ENCODE results near the gene CES2. TPM values are rescaled to one million over a fixed set of nuclear protein-coding genes. Genes with fewer than 3 reads are reported as not detected.

The CES2 gene
- total RNA-seq, 1 donor = 38.9 TPM

DNA sequence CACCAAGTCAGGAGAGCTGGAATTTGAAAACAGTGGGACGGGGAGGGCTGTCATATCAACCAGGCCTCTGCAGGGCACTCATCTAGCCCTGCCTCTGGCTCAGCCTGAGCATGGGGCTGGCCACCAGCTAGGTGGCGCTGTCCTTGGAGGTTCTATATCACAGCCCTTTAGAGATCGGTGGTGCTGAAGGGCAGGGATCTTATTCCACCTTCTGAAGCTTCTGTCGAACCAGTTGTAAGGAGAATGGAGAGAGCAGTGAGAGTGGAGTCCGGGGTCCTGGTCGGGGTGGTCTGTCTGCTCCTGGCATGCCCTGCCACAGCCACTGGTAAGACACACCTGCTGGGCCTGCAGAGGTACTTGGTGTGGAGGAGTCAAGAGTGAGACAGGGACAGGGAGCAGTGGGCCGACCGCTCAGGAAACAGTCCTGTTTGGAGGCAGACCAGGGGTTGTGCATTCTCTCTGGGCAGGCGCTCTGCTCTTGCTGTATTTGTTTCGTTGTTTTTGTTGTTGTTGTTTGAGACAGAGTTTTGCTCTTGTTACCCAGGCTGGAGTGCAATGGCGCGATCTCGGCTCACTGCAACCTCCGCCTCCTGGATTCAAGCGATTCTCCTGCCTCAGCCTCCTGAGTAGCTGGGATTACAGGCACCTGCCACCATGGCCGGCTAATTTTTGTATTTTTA, 25.9 kb downstream of the CES2 start, which contains the start of gene CES3:
CES3 (plus strand) TSS at position 202 of the 680 bp plus-strand sequence; CDS start at position 244, 42 bp downstream.
- peak; percentile 55 for DNase-seq (ENCODE audit: low read depth)
- TF ChIP-seq, protein P1, sequence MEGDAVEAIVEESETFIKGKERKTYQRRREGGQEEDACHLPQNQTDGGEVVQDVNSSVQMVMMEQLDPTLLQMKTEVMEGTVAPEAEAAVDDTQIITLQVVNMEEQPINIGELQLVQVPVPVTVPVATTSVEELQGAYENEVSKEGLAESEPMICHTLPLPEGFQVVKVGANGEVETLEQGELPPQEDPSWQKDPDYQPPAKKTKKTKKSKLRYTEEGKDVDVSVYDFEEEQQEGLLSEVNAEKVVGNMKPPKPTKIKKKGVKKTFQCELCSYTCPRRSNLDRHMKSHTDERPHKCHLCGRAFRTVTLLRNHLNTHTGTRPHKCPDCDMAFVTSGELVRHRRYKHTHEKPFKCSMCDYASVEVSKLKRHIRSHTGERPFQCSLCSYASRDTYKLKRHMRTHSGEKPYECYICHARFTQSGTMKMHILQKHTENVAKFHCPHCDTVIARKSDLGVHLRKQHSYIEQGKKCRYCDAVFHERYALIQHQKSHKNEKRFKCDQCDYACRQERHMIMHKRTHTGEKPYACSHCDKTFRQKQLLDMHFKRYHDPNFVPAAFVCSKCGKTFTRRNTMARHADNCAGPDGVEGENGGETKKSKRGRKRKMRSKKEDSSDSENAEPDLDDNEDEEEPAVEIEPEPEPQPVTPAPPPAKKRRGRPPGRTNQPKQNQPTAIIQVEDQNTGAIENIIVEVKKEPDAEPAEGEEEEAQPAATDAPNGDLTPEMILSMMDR (IDR thresholded peaks at IDR 0.05; ENCODE audit: insufficient read depth, low read depth, low read length) = peak; percentile 83
- no peak within 1 kb of the TSS for H3K4me3 ChIP-seq (ENCODE audit: low read depth, low read length)

DNA sequence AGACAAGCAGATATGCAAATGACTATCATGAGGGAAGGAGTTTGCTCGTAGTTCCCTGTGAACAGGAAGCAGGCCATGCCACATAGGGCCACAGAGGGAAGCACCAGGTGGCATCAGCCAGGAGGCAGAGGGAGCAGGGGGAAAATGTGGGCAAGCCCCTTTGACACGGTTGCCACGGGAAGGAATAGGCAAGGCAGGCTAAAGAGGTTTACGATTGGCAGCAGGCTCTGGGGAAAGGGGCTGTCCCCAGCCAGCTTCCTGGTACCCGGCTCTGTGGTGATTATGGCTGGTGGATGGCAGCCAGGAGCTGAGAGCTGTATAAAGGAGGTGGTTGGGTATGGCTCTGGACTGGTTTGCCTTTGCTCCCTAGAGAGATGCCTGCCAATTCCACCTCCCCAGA, 26.6 kb downstream of the CES2 start:
- no peak for DNase-seq (ENCODE audit: low read depth)
- TF ChIP-seq, protein P1 (IDR thresholded peaks at IDR 0.05; ENCODE audit: insufficient read depth, low read depth, low read length) = no peak
- no peak overlapping the region for H3K4me3 ChIP-seq (ENCODE audit: low read depth, low read length)

DNA sequence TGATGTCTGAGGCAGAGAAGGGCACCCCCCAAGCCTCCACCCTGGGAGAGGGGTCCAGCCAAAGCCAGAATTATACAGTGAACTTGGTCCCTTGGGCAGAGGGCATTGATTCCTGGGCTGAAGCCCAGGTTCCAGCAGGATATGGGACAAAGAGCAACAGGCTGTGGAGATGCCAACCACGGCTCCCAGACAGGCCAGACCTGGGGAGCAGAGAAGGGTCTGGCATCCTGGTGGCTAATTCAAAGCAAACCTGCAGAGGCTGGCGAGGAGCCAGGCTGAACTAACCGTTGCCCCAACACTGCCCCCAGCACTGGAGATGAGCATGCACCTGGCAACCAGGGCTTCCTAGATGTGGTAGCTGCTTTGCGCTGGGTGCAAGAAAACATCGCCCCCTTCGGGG, 28.7 kb downstream of the CES2 start:
- no peak for DNase-seq (ENCODE audit: low read depth)
- H3K4me3 ChIP-seq (ENCODE audit: low read depth, low read length) = no peak overlapping the region
- TF ChIP-seq, protein P1 (IDR thresholded peaks at IDR 0.05; ENCODE audit: insufficient read depth, low read depth, low read length) = no peak

DNA sequence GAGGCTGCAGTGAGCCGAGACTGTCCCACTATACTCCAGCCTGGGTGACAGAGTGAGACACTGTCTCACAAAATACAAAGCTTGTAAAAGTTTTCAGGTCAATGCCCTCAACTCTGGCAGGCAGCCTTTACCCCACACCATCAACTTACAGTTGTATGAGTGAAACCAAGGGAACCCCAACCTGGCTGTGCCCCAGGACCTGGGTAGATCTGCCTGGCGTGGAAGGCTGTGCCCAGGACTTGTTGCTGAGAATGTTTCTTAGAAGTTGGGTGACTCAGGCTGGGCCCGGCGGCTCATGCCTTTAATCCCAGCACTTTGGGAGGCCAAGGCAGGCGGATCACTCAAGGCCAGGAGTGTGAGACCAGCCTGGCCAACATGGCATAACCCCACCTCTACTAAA, 33.5 kb downstream of the CES2 start:
- TF ChIP-seq, protein P1 (IDR thresholded peaks at IDR 0.05; ENCODE audit: insufficient read depth, low read depth, low read length) = no peak
- DNase-seq (ENCODE audit: low read depth) = no peak
- H3K4me3 ChIP-seq (ENCODE audit: low read depth, low read length) = no peak overlapping the region

DNA sequence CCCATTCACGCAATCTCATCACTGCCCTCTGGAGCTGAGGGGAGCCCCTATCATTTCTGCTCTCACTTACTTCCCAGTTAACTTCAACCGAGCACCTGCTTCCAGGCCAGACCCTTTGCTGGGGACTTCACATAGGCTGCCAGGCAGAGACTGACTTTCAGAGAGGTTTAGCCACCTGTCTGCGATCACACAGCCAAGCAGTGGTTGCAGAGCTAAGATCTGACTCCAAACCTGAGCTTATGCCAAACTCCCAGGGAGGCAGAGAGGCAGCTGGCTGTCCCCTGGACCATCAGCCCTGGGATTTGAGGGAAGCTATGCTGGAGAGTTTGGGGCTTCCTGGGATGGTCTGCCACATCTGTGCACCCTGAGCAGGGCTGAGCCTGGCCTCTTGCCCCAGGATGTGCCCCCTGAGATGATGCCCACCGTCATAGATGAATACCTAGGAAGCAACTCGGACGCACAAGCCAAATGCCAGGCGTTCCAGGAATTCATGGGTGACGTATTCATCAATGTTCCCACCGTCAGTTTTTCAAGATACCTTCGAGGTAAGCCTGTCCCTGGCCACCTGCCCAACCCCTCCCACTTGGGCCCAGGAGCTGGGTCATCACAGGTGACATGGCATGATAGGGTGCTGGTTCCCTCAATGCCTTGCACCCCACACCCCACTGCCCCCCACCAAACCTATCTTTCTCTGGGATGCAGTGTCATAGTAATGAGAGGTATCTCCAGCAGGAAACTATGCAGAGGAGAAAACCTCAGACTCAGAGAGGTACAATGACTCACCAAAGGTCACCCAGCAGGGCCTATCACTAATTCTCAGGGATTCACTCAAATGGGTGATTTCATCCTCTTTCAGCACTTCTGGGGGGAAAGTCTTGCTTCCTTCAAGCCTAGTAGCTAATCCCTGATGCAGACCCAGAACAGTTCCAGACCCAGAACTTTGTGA, 35.7 kb downstream of the CES2 start:
- no peak for DNase-seq (ENCODE audit: low read depth)
- TF ChIP-seq, protein P1 (IDR thresholded peaks at IDR 0.05; ENCODE audit: insufficient read depth, low read depth, low read length) = no peak
- H3K4me3 ChIP-seq (ENCODE audit: low read depth, low read length) = no peak overlapping the region

DNA sequence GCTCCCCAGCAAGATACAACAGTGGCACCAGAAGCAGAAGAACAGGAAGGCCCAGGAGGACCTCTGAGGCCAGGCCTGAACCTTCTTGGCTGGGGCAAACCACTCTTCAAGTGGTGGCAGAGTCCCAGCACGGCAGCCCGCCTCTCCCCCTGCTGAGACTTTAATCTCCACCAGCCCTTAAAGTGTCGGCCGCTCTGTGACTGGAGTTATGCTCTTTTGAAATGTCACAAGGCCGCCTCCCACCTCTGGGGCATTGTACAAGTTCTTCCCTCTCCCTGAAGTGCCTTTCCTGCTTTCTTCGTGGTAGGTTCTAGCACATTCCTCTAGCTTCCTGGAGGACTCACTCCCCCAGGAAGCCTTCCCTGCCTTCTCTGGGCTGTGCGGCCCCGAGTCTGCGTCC, 37.7 kb downstream of the CES2 start:
- TF ChIP-seq, protein P1 (IDR thresholded peaks at IDR 0.05; ENCODE audit: insufficient read depth, low read depth, low read length) = no peak
- no peak overlapping the region for H3K4me3 ChIP-seq (ENCODE audit: low read depth, low read length)
- no peak for DNase-seq (ENCODE audit: low read depth)

Measured in fibroblast of villous mesenchyme (primary cell).